GM12873 (cell line): ENCODE results near the gene CCNJL.

Experiments used
- TF ChIP-seq, protein P1 (sequence below): IDR thresholded peaks from 2 replicates; pipeline ENCODE4 v1.5.1; 2012; ENCODE audit warnings: low read depth, mild to moderate bottlenecking, moderate library complexity, low read length, control low read depth; ENCODE audit not compliant: insufficient read depth; ENCODE audit errors: missing control alignments

CCNJL gene

DNA sequence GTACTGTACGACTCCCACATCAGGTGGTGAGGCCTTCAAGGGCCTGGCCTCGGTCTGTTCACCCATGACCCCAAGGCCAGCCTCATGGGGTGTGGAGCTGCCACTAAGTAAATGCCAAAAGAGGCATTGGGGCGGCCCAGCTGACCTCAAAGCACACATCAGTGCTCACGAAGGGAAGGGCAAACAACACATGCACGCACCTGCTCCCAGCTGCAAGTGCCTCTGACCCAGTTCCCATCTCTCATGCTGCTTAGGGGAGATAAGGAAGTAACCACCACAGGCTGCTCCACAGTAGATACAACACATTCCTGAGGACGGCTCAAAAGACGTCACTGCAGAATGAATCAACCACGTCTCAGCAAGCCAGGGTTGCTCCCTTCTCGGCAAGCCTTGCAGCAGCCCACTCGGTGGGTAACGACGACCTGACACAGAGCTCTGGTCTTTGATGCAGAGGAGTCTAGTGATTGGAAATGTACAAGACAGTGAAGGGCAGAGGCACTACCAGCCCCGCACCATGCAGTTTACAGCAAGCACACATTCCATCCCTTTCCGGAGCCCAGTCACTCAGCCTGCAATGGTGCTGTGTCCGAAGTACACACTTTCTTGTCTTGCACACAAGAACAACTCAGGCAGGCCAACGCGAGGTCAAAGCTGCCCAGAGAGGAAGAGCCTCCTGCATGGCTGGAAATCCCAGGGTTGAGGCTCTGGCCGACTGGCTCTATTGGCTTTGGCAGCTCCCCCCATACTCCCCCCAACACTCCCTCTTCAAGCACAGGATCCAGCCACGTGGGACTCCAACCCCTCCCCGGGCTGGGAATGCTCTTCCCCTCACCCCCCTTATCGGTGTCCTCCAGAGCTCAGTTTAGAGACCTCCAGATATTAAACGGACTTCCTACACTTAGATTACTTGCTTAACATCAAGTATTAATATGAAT, 51.2 kb downstream of the CCNJL start:
- TF ChIP-seq, protein P1, sequence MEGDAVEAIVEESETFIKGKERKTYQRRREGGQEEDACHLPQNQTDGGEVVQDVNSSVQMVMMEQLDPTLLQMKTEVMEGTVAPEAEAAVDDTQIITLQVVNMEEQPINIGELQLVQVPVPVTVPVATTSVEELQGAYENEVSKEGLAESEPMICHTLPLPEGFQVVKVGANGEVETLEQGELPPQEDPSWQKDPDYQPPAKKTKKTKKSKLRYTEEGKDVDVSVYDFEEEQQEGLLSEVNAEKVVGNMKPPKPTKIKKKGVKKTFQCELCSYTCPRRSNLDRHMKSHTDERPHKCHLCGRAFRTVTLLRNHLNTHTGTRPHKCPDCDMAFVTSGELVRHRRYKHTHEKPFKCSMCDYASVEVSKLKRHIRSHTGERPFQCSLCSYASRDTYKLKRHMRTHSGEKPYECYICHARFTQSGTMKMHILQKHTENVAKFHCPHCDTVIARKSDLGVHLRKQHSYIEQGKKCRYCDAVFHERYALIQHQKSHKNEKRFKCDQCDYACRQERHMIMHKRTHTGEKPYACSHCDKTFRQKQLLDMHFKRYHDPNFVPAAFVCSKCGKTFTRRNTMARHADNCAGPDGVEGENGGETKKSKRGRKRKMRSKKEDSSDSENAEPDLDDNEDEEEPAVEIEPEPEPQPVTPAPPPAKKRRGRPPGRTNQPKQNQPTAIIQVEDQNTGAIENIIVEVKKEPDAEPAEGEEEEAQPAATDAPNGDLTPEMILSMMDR: no peak

DNA sequence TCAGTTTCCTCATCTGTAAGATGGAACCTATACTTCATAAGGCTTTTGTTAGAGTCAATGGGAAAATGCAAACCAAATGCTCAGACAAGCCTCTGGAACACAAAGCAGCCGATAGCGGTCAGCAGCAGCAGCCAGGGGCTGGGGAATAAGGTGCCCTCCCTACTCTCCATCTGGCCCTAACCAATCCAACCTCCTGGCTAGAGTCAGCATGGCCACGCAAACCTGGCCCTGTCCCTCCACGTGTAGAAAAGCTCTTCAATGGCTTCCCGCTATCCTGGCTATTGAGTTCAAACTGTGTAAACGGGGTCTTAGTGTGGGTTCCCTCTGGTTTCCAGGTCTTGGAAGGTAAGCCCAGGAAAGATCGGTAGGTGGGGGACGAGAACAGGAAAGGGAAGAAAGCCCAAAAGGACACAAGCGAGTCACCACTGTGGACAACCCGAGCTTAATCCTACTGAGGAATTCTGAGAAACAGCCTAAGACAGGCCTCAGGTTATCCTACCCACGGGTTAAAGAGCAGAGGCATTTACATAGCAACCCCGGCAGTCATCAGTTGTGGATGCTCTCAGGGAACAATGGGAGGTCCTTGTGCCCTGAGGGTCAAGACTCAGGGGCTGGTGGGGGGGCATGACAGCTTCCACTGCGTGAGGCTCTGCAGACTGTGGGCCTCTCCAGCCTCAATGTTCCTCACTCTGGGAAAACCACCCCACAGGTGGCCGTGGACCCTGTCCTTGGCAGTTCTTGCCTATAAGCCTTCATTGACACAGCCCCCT, 52.2 kb downstream of the CCNJL start:
- TF ChIP-seq, protein P1: no peak

- TF ChIP-seq, protein P1: no peak
These were observed 53.0 kb downstream of the CCNJL start for GRCh38 chr5:160259341-160259740.

DNA sequence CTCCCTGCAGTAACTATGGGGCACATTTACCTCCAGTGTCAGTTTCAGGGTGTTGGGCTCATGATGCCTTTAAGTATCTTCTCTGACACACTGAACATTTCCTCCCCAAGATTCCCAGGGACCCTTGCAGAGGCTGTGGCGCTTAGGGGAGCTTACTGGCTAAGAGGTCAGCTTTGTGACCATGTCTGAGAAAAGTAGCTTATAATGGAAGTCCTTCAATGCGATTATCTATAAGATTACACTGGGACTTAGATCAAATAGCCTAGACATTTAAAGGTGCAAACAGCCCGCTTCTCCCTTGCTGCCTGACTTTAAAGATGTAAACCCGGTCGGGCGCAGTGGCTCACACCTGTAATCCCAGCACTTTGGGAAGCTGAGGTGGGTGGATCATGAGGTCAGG, 57.7 kb downstream of the CCNJL start:
- TF ChIP-seq, protein P1: no peak

- TF ChIP-seq, protein P1: no peak
These were observed 58.9 kb downstream of the CCNJL start for GRCh38 chr5:160253441-160253840.

GRCh38 chr5:160252916-160253315, 59.4 kb downstream of the CCNJL start:
- TF ChIP-seq, protein P1: no peak
